Stimulated activated CD8-positive, alpha-beta memory T cell treated with anti-CD3 and anti-CD28 coated beads, Interleukin-4, amount 100 ng/mL, for 1 hour (primary cell): ENCODE data around the gene ABHD17B.
"Not testable (repeated sequence)": the region's sequence is repeated elsewhere in the genome, so short reads cannot be mapped to it uniquely, and the experiment has no call there.

ENCODE experiments used
- DNase-seq, 2 donors: peaks; one replicate each; pipeline ENCODE4 v3.0.0-alpha.2; 2020; ENCODE audit warnings: low read depth in 2 of 2, low spot score in 1 of 2

ABHD17B gene

DNA sequence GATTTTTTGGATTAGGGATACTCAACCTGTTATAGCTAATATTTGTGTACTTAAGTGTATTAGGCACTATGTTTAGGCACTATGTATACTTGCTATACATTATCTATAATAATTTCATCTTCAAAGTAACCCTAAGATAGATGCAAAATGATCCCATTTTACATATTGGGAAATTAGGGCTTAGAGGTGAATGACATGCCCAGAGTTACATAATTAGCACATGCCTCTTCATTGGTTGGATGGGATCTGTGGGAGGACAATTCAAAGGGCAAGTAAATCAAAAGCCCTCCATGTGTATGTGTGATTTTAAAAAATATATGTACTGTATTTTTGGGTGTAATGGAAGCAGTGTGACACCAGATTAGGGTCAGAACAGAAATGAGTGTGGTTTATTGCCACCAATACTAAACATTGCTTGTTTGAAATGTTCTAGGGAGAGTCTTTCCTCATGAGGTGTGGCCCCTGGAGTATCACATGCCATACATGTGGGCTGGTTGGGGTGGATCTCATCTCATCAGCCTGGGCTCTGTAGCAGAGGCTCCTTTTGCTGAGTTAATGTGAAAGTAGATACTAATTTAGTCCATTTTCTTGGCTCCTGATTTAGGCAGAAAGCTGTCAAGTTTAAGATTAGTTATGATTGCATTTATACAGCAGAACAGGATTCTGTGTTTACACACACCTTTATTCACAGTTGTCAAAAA is 6.0 kb upstream of the ABHD17B start:
- DNase-seq, result no peak

DNA sequence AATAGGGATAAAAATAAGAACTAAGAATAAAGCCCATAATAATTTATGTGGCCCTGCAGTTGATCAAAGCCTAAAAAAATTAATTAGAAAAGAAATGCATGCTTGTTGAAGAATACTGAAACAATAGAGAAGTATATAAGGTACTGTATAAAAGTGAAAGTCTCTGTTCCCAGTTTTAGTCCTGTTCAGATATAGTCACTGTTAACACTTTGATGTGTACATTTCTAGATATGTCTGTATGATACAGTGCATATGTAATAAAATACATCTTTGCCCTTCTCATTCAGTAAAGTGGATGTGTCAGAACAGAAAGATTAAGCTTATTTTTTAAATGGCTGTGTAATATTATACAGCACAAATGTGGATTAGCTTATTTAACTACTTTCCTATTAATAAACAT is 4.5 kb upstream of the ABHD17B start:
- no peak for DNase-seq

DNA sequence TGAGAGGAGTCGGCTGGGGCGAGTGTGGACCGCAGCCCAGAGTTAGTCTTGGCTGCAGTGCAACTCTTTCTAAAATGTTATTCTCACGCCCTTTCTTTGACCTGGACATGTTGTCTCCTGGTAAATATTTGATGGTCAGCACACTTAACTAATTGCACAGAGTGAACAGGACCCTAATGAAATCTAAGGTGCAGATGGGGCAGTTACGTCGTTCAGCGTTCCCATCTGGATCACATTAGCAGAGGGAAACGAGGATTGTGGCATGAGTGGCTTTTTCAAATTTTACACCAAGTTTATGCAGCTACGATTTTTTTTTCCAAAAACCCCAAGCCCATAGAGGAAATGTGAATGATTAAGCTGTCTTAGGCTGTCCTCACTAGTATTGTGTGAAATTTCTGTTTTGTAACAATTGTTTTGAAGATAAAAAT is 929 bp upstream of the ABHD17B start:
- no peak for DNase-seq

DNA sequence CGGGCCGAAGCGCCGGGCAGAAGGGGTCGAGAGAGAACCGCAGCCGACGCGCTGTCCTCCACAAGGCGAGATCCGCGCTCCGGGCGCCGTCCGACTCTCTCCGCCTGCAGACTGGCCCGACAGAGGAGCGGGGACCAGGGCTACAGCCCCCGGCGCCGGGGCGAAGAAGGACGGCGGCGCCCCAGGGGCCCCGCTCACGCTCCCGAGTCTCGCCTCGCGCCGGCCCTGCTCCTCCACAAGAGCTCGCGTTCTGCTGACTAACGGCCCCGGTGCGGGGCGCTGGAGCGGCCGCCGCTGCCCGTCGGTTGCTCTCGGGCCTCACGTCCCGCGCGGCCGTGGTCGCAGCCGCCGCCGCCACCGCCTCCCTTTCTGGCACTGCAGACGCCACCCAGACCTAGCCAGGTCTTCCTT is 338 bp downstream of the ABHD17B start:
- DNase-seq, result no peak

DNA sequence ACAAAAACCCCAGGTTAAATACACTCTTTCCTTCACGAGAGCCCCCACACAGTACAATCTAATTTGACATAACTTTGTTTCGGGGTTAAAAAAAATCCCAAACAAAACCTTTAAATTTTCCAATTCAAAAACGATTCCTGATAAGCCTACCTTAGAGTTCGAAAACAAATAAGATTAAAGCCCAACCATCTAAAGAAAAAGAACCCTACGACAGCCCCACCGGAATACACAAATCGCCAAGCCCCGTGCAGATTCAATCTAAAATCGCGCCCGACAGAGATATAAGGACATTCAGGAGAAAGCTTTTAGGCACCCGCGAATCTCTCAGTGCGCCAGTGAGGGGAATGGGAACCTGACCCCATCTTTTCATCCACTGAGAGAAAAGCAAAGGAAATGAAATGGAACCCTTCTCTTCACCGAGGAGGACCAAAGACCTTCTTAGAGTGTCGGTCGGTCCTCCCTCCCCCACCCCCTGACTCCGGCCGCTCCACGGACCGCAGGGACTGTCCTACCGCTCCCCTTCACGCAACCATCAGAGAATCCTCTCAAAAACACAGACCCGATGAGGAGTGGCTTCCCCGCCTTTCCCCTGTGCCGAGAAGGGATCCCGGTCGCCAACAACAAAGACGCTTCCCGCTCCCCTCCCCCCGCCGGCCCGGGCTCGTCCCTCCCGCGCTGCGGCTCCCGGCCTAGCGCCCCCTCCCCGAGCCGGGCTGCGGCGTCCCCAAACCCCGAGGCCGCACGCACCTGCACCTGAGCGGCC is 925 bp downstream of the ABHD17B start:
- DNase-seq, result no peak

DNA sequence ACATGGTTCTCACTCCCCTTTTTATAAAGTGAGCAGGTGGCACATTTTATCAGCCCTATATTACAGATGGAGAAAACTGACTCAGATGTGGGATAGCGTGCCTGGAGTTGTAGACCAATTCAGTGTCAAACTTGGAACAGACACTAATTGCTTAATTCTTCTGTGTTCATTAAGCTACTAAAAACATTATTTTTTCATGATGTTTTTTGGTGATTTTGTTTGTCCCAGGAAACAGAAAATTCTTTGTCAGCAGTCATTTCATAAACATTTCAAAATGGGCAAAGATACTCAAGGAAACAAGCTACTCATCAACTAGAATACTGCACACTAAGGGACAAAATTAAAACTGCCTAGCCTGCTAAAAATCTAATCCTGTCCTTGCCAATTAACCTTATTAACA is 2.2 kb downstream of the ABHD17B start:
- DNase-seq, result no peak

DNA sequence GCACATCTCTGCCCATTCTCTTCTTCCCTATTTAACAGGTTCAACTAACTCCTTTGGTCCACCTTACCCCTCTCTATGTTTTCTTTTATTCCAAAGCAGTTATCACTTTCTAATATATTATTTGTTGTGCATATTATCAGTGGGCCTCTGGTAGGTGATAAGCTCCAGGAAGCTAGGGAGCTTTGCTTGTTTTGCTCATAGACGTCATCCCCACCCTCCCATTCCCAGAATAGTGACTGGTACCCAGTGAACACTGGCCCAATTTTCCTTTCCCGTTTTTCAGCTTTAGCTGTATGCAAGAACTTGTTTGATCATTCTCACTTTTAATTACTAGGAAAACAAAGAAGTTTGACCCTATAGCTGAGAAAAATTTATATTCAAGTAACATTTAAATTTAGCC is 6.9 kb downstream of the ABHD17B start:
- no peak for DNase-seq

DNA sequence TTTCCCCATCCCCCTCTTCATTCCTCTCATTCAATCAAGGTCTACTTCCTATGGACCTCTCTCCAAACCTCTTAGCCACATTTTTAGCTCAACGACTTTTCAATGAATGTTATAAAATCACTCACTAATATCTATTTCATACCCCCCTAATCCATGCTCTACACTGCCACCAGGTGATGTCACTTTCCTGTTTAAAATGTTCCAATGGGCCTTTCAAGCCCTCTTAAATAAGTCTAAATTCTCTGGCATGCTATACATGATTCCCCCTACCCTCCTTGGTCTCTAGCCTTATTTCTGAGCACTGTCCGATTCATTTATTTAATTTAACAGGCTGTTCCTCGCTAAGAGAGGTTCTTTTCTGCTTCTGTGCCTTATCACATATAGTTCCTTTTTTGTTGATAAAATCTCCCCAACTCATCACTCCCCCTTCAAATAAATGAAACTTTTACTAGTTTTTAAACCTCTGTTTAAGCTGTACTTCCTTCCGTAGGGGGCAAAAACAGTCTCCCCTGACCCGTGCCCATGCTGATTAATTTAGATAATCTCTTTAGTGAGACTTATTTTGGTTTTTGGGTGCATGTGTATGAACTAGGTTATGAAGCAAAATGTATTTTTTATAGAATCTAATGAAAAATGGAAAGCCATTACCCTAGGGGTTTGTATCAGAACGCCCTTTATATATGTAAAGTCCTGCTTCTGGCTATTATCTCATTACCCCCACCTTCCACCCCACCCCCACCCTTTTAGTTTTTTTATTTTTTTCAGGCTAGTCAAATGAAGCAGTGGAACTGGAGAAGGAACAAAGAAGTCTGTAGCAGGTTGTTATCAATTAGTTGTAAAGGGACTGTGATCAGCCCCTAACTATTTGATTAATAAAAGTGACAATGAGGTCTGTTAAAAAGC is 9.0 kb downstream of the ABHD17B start:
- no peak for DNase-seq

DNA sequence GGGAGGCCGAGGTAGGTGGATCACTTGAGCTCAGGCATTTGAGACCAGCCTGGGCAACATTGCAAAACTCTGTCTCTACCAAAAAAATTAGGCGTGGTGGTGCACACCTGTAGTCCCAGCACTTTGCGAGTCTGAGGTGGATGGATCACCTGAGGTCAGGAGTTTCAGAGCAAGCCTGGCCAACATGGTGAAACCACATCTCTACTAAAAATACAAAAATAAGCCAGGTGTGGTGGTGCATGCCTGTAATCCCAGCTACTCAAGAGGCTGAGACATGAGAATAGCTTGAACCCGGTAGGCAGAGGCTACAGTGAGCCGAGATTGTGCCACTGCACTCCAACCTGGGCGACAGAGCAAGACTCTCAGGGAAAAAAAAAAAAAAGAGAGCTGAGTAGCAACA is 12.2 kb downstream of the ABHD17B start:
- not testable (repeated sequence) for DNase-seq

DNA sequence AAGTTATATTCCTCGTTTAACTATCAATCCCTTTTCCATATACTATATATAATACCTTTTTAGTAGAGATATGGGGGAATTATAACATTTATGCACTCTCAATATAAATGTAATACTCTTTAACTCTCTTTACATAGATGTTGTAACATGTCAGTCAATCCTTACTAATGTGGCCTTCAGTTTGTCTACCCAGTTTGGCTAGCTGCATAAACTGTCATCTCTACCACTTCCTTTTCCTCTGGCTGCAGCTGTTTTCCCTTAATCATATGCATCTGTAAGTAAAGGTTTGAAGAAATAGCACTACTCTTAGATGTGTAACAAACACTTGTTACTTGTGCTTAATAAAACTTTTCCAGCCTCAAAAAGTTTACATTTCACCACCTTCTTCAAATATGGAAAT is 13.4 kb downstream of the ABHD17B start:
- DNase-seq, result no peak

DNA sequence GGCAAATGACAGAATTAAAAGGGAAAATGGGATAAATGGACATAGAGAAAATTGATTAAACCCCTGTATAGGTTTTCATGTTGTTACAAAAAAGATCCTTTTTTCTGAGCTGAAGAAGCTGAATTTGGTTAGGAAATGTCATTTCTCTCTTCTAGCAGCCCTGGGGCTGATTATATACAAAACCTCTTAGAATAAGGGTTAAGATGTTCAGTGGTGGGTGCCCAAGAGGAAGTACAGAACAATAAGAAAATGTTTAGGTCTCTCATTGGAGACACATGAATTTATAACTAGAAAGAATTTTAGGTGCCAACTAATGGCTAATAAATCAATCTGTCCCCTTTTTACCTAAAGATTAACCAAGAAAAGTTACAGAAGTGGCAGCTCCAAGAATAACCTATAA is 14.2 kb downstream of the ABHD17B start:
- no peak for DNase-seq

DNA sequence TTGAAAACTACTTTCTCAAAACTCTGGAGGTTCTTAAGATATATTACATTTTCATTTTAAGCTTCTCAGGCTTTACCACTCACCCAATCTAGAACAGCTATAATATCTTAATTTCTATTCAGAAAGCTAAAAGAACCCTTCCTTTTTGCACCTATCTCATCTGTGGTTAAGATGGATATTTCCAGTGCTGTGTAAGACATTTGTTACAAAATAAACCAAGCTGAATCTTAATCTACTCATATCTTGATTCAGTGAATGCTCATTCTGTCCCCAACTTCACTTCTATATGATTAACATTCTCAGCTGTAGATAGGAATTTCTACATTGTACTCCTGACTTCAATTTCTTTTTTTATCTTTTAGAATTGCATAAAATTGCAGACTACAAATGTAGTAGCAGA is 15.0 kb downstream of the ABHD17B start:
- DNase-seq, result no peak

DNA sequence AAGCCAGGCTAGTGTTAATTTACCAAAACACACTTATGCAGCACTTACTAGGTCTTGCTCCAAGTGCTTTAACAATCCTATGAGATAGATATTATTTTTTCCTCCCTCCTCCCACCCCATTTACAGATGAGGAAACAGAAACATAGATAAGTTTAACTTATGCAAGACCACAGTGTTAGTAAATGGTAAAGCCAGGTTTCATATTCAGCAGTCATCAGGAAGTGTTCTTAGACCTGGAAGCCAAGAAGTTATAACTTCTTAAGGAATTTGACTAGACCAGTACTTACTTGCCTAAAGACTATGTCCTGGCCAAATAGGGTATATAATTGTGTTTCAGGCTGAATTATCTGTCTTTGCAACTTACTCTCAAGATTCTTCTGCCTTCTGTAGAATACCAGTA is 15.9 kb downstream of the ABHD17B start:
- DNase-seq, result no peak

DNA sequence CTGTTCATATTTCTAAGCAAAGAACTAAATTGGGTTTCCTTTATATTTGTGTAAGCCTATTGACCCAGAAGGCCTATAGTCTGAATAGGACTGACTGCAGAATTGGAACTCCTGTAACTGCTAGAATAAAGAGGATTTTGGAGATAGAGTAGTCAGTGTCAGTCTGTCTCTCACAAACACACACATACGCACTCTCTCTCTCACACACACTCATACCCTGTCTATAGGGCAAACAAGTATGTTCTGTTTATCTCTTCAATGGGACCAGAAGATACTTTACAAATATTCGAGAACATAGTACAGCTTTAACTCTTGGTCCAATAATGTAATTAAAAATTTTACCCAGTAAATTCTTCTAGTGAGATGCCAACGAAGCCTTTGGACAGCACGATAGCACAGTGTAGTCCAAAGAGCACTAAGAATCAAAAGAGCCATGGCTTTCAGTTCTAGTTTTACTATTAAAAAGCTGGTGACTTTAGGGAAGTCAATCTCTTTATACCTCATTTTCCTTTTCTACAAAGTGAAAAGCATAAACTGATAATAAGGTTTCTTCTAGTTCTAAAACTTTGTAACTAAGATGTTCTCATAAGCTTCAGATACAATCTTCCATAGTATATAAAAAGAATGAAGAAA is 19.3 kb downstream of the ABHD17B start:
- DNase-seq, result no peak

DNA sequence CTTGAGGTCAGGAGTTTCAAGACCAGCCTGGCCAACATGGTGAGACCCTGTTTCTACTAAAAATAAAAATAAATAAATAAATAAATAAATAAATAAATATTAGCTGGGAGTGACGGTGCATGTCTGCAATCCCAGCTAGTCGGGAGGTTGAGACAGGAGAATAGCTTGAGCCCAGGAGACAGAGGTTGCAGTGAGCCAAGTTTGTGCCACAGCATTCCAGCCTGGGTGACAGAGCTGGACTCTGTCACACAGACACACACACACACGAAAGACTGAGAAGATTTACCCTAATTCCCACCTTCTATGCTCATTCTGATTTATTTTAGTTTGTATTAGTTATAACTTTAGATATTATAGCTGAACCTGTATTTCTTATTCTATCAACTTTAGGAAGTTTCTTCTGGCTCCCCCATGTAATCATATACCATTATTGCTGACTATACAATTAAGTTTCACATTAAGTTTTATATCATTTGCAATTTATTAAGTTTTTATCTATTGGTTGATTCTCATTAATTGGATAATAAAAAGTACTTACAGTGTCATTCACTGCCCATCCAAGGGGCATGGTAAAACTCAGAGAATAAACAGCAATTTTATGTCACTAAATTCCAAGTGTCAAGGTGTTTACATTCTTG is 20.8 kb downstream of the ABHD17B start:
- DNase-seq, result no peak

DNA sequence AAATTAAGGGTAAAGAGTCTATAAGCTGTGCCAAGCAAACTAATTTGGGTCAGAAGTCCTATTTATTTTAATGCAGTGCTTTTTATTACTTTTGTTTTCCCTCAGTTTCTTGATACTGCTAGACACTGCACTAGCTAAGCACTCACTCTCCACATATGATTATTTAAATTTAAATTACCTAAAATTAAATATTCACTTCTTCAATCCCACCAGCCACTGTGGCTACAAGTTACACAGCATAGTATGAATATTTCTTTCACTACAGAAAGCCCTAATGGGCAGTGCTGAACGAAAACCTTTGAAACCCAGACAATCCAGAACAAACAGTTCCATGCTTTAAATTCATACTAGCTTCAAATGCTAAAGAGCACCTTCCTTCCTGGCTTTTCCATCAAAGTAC is 23.6 kb downstream of the ABHD17B start:
- DNase-seq, result no peak

DNA sequence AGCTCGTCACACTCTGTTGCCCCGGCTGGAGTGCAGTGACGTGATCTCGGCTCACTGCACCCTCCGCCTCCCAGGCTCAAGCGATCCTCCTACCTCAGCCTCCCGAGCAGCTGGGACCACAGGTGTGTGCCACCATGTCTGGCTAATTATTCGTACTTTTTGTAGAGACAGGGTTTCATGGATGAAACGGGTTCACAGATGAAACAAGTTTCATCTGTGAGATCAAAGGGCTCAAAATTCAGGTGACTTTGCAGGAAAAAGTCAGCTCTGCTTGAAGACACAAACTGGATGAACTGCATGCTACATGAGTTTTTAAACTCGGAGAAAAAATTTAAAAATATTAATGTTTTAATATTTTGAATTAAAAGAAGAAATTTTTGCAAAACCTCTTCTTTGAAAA is 24.5 kb downstream of the ABHD17B start:
- DNase-seq, result no peak

DNA sequence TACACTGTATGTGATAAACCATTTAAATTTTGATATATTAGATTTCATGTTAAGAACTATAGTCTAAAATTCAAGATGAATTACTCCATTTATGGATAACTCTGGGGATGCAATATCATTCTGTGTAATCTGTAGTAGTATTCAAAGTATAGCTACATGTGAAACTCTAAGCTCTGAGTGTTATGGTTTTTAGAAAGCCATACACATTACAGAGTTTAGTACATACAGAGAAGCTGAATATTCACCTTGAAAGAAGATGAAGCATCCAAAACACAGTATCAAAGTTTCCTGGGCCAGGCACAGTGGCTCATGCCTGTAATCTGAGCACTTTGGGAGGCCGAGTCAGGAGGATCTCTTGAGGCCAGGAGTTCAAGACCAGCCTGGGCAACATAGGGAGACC is 25.0 kb downstream of the ABHD17B start:
- DNase-seq, result no peak

DNA sequence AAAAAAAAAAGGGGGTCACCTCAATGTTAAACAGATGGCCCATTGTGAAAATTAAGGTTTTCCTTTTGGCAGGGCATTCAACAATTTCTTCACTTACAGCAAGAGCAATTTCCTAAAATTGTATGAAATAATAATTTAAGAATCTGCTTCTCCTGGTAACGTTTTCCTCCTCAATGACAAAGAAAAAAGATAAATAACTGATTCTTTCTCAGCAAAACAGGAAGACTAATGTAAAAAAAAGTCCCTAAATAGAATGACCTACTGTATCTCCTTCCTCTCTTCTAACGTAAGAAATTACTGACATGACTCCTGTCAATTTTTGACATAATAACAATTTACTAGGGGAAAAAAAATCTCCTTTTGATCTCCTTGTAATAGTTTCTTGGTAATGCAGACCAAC is 25.5 kb downstream of the ABHD17B start:
- no peak for DNase-seq

DNA sequence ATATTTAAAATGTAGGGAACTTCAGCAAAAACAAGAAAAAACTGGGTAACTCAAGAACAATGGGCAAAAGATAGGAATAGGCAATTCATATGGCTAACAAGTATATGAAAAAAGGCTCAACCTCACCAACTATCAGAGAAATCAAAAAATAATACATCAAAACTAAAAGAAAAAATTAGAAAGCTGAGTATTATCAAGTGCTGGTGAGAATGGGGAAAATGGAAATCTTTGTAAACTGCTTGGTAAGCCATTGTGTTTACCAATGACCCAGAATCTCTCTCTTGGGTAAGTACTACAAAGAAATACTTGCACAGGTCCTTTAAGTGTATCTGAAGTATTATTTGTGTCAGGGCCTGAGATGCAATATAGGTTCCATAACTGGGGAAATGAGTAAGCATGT is 27.0 kb downstream of the ABHD17B start:
- no peak for DNase-seq

DNA sequence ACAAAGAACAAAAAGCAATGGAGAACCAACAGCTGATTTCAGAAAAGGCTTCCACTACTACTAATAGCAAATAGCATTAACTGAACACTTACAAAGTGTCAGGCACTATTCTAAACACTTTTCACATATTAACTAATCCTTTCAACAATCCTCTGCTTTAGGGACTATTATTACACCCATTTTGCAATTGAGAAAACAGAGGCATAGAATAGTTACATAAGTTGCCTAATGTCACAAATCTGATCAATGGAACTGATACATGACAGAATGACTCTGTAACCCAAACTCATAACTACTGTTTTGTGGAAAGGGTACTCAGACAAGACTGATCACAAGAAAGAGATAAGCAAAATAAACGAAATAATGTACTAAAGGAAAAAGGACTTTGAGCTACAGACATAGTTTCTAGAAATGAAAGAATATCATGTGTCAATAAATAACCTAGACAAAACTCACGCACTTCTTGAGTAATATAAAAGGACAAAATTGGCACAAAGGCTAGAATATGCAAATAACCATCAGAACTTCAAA is 31.3 kb downstream of the ABHD17B start:
- no peak for DNase-seq
